Heart left ventricle (tissue), 16 donors: ENCODE measurements around the gene EHBP1L1. TPM values are rescaled to one million over a fixed set of nuclear protein-coding genes. Genes with fewer than 3 reads are reported as not detected.

Experiments used
- ATAC-seq, 4 donors: fragments of 200-7000 bp; cut with Tn5 transposase; one replicate each; pipeline ENCODE4 v1.9.1; 2020 to 2022; ENCODE audit warnings: moderate library complexity in 4 of 4, mild to moderate bottlenecking in 3 of 4, moderate number of reproducible peaks in 1 of 4
- DNase-seq, 5 donors: peaks; one replicate each; pipeline ENCODE4 v3.0.0-alpha.2; 2020
- H3K27ac ChIP-seq, 12 donors: fragments of 200-600 bp; sonication (generic) in 4 of 12; one replicate each; pipeline versions ENCODE4 v1.5.0 to v1.8.0; 2016 to 2022; ENCODE audit warnings: mild to moderate bottlenecking in 2 of 12
- H3K27me3 ChIP-seq, 9 donors: fragments of 200-600 bp; sonication (generic) in 2 of 9; one replicate each; pipeline versions ENCODE4 v1.5.1 to v1.8.0; 2016 to 2022; ENCODE audit warnings: mild to moderate bottlenecking in 3 of 9
- H3K36me3 ChIP-seq, 9 donors: fragments of 200-600 bp; sonication (generic) in 2 of 9; one replicate each; pipeline versions ENCODE4 v1.5.0 to v1.8.0; 2018 to 2022; ENCODE audit warnings: mild to moderate bottlenecking in 2 of 9
- H3K4me1 ChIP-seq, 12 donors: fragments of 200-600 bp; sonication (generic) in 4 of 12; one replicate each; pipeline versions ENCODE4 v1.5.0 to v1.8.0; 2016 to 2022; ENCODE audit warnings: mild to moderate bottlenecking in 3 of 12
- H3K4me3 ChIP-seq, 12 donors: fragments of 200-600 bp; sonication (generic) in 4 of 12; one replicate each; pipeline versions ENCODE4 v1.5.0 to v1.8.0; 2017 to 2022; ENCODE audit warnings: mild to moderate bottlenecking in 9 of 12, moderate library complexity in 4 of 12
- H3K9me3 ChIP-seq, 12 donors: fragments of 200-600 bp; sonication (generic) in 4 of 12; one replicate each; pipeline versions ENCODE4 v1.5.0 to v1.8.0; 2016 to 2022; ENCODE audit warnings: mild to moderate bottlenecking in 1 of 12
- CTCF ChIP-seq, 12 donors: fragments of 200-600 bp; sonication (generic) in 4 of 12; IDR thresholded peaks; one replicate each; pipeline versions ENCODE4 v1.5.0 to v1.8.0; 2018 to 2022; ENCODE audit warnings: antibody characterized with exemption in 12 of 12, mild to moderate bottlenecking in 5 of 12
- POLR2A ChIP-seq, 2 donors: fragments of 450-650 bp; IDR thresholded peaks; one replicate each; pipeline ENCODE4 v1.6.1; 2017; ENCODE audit warnings: antibody characterized with exemption in 2 of 2, mild to moderate bottlenecking in 2 of 2, moderate library complexity in 2 of 2
- WGBS, 4 donors: extraction: QIAGEN DNeasy Blood & Tissue Kit in 2 of 4; methylation state at CpG; one replicate each; pipeline versions ENCODE4 v1.1.5 to v1.1.7; 2013 to 2018; 5-methylcytosine and 5-hydroxymethylcytosine counted together
- intact Hi-C, 10 donors: fragments of 100-400 bp; cut with DNase I; formaldehyde crosslinking; loops; one replicate each; pipeline versions ENCODE4 v1.11.1 to v1.14.2; 2022
- long read RNA-seq, 3 donors: library from polyadenylated mRNA; unstranded; transcript quantifications; one replicate each; pipeline ENCODE4 v2.0.0, GENCODE V29; 2020 to 2021
- polyA plus RNA-seq, 2 donors: library from polyadenylated mRNA; stranded (reverse); fragments of 200-250 nt; gene quantifications; one replicate each; pipeline ENCODE4 v1.2.3, GENCODE V29; 2013
- total RNA-seq, 9 donors: library from RNA; depleted of rRNA in 2 of 9; stranded (reverse); fragments of >200 nt in 2 of 9; fragmentation: NEBNext Ultra II Directional in 3 of 9; extraction: Animal tissue kit (Norgen Biotek cat#: 25700) in 3 of 9; gene quantifications; one replicate each; pipeline versions ENCODE4 v1.1.0 to v1.2.4, GENCODE V29; 2016 to 2023
- donor health status: ischemic (EF 13 %, LVEDD 7.1; RV severe dilation, severe dysfunction).
- donor health status: healthy with polysubstance abuse.
- donor health status: DM: no; HTN: yes; CAD: no.
- donor health status: DM: no; HTN: no; CAD: no.
- donor health status: ischemic (EF 25% LVEDD 6.9; RV normal size, moderate dysfunction).
- donor health status: ischemic (EF 25% LVEDD 5.7; RV mildly dilated, moderate dysfunction).
- donor health status: healthy.
- donor health status: DM: yes; HTN: yes; CAD: no.
- donor health status: ischemic (EF 35%, LVEDD 5.7; RV mildly dilated, moderate dysfunction).
- donor health status: nonischemic (EF 11% LVEDD 7.7; RV severe dilation, severe dysfunction).
- donor health status: DM: yes; HTN: yes; CAD: no.
- donor health status: PGD.
- donor health status: ischemic (EF 29% LVEDD 5.4; RV normal size, mild dysfunction).
- donor health status: nonischemic (EF 23%, LVEDD 6.1; RV moderate dilation, normal function).

The EHBP1L1 gene
- total RNA-seq (100 to 1,000 TPM in 3 of 9 donors, 10 to 100 TPM in 6; 37.4 to 144 (median 80.9) TPM), polyA plus RNA-seq (10 to 100 TPM; 52.3 to 71.4 TPM)
- long read RNA-seq, donor 1, full-length matches to known transcripts: 3 of 62 reads
- long read RNA-seq, donor 1, partial matches to known transcripts: 41 of 62 reads
- long read RNA-seq, donor 1, other reads (novel, unspliced or antisense): 18 of 62 reads
- long read RNA-seq, donor 2, partial matches to known transcripts: 1 of 3 reads
- long read RNA-seq, donor 2, other reads (novel, unspliced or antisense): 2 of 3 reads
- long read RNA-seq, donor 3, full-length matches to known transcripts: 3 of 99 reads
- long read RNA-seq, donor 3, partial matches to known transcripts: 58 of 99 reads
- long read RNA-seq, donor 3, other reads (novel, unspliced or antisense): 38 of 99 reads

GRCh38 chr11:65575568-65576231 lies at the start of gene EHBP1L1:
TSS of gene EHBP1L1 (plus strand) at chr11:65576053. CDS start at chr11:65576303, 250 bp downstream.
- Histone ChIP-seq H3K27ac (peak within 1 kb of the TSS; percentile 89 to 99 (median 96)), H3K4me1 (peaks cover 17 to 77% (median 63%) of the 10 kb centered on the region in 12 donors), H3K27me3 (no peaks in the 10 kb centered on the region), H3K4me3 (peak within 1 kb of the TSS; percentile 28 to 96 (median 79)), H3K36me3 (peaks cover 0 to 28% (median 16%) of the 10 kb centered on the region in 9 donors), H3K9me3 (no peaks in the 10 kb centered on the region)
- ATAC-seq: peak in 3 of 4 donors; percentile 1 to 32 (median 12)
- intact Hi-C loops: loop anchor here in 6 of 10 donors (2.0 to 5.0 kb wide), 6 partner anchors 13 to 39 kb away; partner anchors contain the start of genes MAP3K11 (in 4 of the 6) and PCNX3 (in 1 of the 6)
- DNase-seq: peak; percentile 81 to 92 (median 84)
- TF ChIP-seq POLR2A (IDR thresholded peaks at IDR 0.05): peak in 1 of 2 donors; percentile 38
- TF ChIP-seq CTCF (IDR thresholded peaks at IDR 0.05): no peak
- WGBS, 4 donors: 2 to 8% (median 2%) methylated on average over 17 to 69 of the region's 69 CpGs

- intact Hi-C loops: loop anchor here in 1 of 10 donors (5.0 kb wide), 1 partner anchor 414 kb away; the partner anchor contains the start of gene TM7SF2
- Histone ChIP-seq H3K9me3 (no peaks in the 10 kb centered on the region), H3K36me3 (peaks cover 0 to 57% (median 50%) of the 10 kb centered on the region in 9 donors), H3K27ac (no peak overlapping the region), H3K4me1 (peaks cover 0 to 36% (median 20%) of the 10 kb centered on the region in 12 donors), H3K4me3 (peak overlapping the region in 1 of 12 donors; percentile 100), H3K27me3 (no peaks in the 10 kb centered on the region)
- DNase-seq: no peak
- ATAC-seq: no peak
- WGBS, 4 donors: 90 to 99% (median 95%) methylated on average over 8 of the region's 8 CpGs
- no peak for TF ChIP-seq CTCF (IDR thresholded peaks at IDR 0.05)
- TF ChIP-seq POLR2A (IDR thresholded peaks at IDR 0.05): no peak
Observed at GRCh38 chr11:65526744-65527143, 49.1 kb upstream of the EHBP1L1 start.

GRCh38 chr11:65528819-65529350 lies 47.0 kb upstream of the EHBP1L1 start:
- Histone ChIP-seq H3K4me1 (peaks cover 0 to 36% (median 18%) of the 10 kb centered on the region in 12 donors), H3K9me3 (no peaks in the 10 kb centered on the region), H3K4me3 (no peak overlapping the region), H3K27me3 (no peaks in the 10 kb centered on the region), H3K36me3 (peaks cover 2 to 78% (median 72%) of the 10 kb centered on the region in 9 donors), H3K27ac (no peak overlapping the region)
- ATAC-seq (no peak), DNase-seq (no peak)
- 84 to 88% (median 87%) methylated on average over 10 to 12 of the region's 12 CpGs for WGBS, 4 donors
- no peak for TF ChIP-seq POLR2A (IDR thresholded peaks at IDR 0.05)
- no peak for TF ChIP-seq CTCF (IDR thresholded peaks at IDR 0.05)
- intact Hi-C loops: loop anchor here in 1 of 10 donors (5.0 kb wide), 1 partner anchor 417 kb away; the partner anchor contains the start of gene TM7SF2
